Neural cell (in vitro differentiated cells): ENCODE data around the gene MAGI2. TPM values are rescaled to one million over a fixed set of nuclear protein-coding genes. Genes with fewer than 3 reads are reported as not detected.
"Not testable (repeated sequence)": the region's sequence is repeated elsewhere in the genome, so short reads cannot be mapped to it uniquely, and the experiment has no call there.

Experiments used
- H2AFZ ChIP-seq: fragments of 200-600, 300-800 bp; sonication (generic), shearing (Covaris generic); 2 replicates; pipeline ENCODE4 v1.6.0; 2014; ENCODE audit warnings: low read depth, mild to moderate bottlenecking, antibody characterized with exemption, low read length, moderate library complexity
- H3F3A ChIP-seq: fragments of 200-600 bp; shearing (Covaris generic); 2 replicates; pipeline ENCODE4 v1.6.1; 2016; ENCODE audit warnings: mild to moderate bottlenecking, moderate library complexity, mixed read lengths, antibody characterized with exemption, low read length; ENCODE audit not compliant: insufficient read depth, poor library complexity, severe bottlenecking
- H3K27ac ChIP-seq: fragments of 200-600, 300-800 bp; sonication (generic), shearing (Covaris generic); 2 replicates; pipeline ENCODE4 v1.5.1; 2014; ENCODE audit warnings: mild to moderate bottlenecking, low read length, moderate library complexity
- H3K27me3 ChIP-seq: fragments of 300-800, 200-600 bp; sonication (generic), shearing (Covaris generic); 2 replicates; pipeline ENCODE4 v1.6.0; 2014; ENCODE audit warnings: mild to moderate bottlenecking, low read depth, low read length, moderate library complexity; ENCODE audit not compliant: insufficient read depth
- H3K36me3 ChIP-seq: fragments of 300-800, 200-600 bp; sonication (generic), shearing (Covaris generic); 2 replicates; pipeline ENCODE4 v1.5.1; 2014; ENCODE audit warnings: mild to moderate bottlenecking, antibody characterized with exemption, low read length, moderate library complexity; ENCODE audit not compliant: insufficient read depth
- H3K4me2 ChIP-seq: fragments of 300-800, 200-600 bp; sonication (generic), shearing (Covaris generic); 2 replicates; pipeline ENCODE4 v1.6.0; 2014; ENCODE audit warnings: mild to moderate bottlenecking, low read length
- H3K4me3 ChIP-seq: fragments of 300-800, 200-600 bp; sonication (generic), shearing (Covaris generic); 2 replicates; pipeline ENCODE4 v1.5.1; 2014; ENCODE audit warnings: mild to moderate bottlenecking, low read length, moderate library complexity
- H3K79me2 ChIP-seq: fragments of 200-600 bp; shearing (Covaris generic); replicated peaks from 2 replicates; pipeline ENCODE4 v1.6.0; 2014; ENCODE audit warnings: mild to moderate bottlenecking, low read length, moderate library complexity; ENCODE audit not compliant: insufficient read depth
- H3K9ac ChIP-seq: fragments of 300-800, 200-600 bp; sonication (generic), shearing (Covaris generic); 2 replicates; pipeline ENCODE4 v1.6.1; 2016; ENCODE audit warnings: mild to moderate bottlenecking, low read length, mixed read lengths
- H3K9me2 ChIP-seq: fragments of 200-600 bp; shearing (Covaris generic); 2 replicates; pipeline ENCODE4 v1.6.1; 2016; ENCODE audit warnings: mild to moderate bottlenecking, low read length, mixed read lengths; ENCODE audit not compliant: insufficient read depth
- H3K9me3 ChIP-seq: fragments of 200-600, 300-800 bp; sonication (generic), shearing (Covaris generic); 2 replicates; pipeline ENCODE4 v1.6.1; 2016; ENCODE audit warnings: mild to moderate bottlenecking, mixed run types, low read length, moderate library complexity, mixed read lengths
- H4K20me1 ChIP-seq: fragments of 200-600 bp; shearing (Covaris generic); 2 replicates; pipeline ENCODE4 v1.6.1; 2016; ENCODE audit warnings: mild to moderate bottlenecking, mixed run types; ENCODE audit not compliant: insufficient read depth
- CTCF ChIP-seq: fragments of 450-650 bp; IDR thresholded peaks from 2 replicates; pipeline ENCODE4 v1.5.1; 2014; ENCODE audit warnings: antibody characterized with exemption, mild to moderate bottlenecking, moderate library complexity; ENCODE audit not compliant: poor library complexity, severe bottlenecking
- EP300 ChIP-seq: fragments of 450-650 bp; conservative IDR thresholded peaks from 2 replicates; pipeline ENCODE4 v1.6.1; 2014; ENCODE audit warnings: antibody characterized with exemption, mild to moderate bottlenecking, moderate library complexity; ENCODE audit not compliant: poor library complexity, severe bottlenecking
- EZH2 ChIP-seq: fragments of 200-600, 300-800 bp; shearing (Covaris generic), sonication (generic); IDR thresholded peaks from 2 replicates; pipeline ENCODE4 v1.6.1; 2014; ENCODE audit warnings: antibody characterized with exemption, low read length, borderline replicate concordance, mild to moderate bottlenecking; ENCODE audit not compliant: insufficient read depth, poor library complexity, severe bottlenecking
- MXI1 ChIP-seq: fragments of 450-650 bp; conservative IDR thresholded peaks from 2 replicates; pipeline ENCODE4 v1.6.1; 2014; ENCODE audit warnings: antibody characterized with exemption, mild to moderate bottlenecking; ENCODE audit not compliant: poor library complexity, severe bottlenecking
- POLR2AphosphoS5 ChIP-seq: IDR thresholded peaks from 2 replicates; pipeline ENCODE4 v1.6.1; 2012
- RAD21 ChIP-seq: fragments of 450-650 bp; conservative IDR thresholded peaks from 2 replicates; pipeline ENCODE4 v1.6.1; 2014; ENCODE audit warnings: antibody characterized with exemption, mild to moderate bottlenecking, moderate library complexity
- REST ChIP-seq: IDR thresholded peaks from 2 replicates; pipeline ENCODE4 v1.6.1; 2012; ENCODE audit warnings: borderline replicate concordance
- SMC3 ChIP-seq: fragments of 450-650 bp; conservative IDR thresholded peaks from 2 replicates; pipeline ENCODE4 v1.6.1; 2014; ENCODE audit warnings: antibody characterized with exemption, mild to moderate bottlenecking, moderate library complexity; ENCODE audit not compliant: poor library complexity
- TAF1 ChIP-seq: IDR thresholded peaks from 2 replicates; pipeline ENCODE4 v1.6.1; 2012; ENCODE audit warnings: low read depth
- polyA plus RNA-seq: library from polyadenylated mRNA; depleted of rRNA; stranded (reverse); fragments of >200 nt; gene quantifications from 2 replicates; pipeline ENCODE4 v1.2.3, GENCODE V29; 2014

Gene MAGI2
- polyA plus RNA-seq, 1 donor from 2014 or later = 19.3 TPM

DNA sequence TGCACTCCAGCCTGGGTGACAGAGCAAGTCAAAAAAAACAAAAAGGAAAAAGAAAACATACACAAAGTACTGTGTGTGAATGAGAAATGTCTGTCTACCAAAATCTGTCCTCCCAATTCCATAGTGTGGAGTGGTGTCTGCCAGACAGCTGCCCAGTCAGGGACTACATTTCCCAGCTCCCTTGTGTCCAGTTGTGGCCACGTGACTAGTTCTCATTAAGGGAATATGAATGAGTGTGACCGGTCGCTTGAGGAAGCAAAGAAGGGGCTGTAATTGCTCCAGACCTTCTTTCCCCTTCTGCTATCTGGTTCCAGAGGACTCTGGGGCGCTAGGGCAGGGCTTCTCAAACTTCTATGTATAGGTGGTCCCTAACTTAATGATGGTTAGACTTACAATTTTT, 1450.8 kb downstream of the MAGI2 start:
- no peak overlapping the region for H3K4me2 ChIP-seq
- H3K36me3 ChIP-seq = no peaks in the 10 kb centered on the region
- no peak overlapping the region for H2AFZ ChIP-seq
- H3K9me3 ChIP-seq = no peaks in the 10 kb centered on the region
- no peaks in the 10 kb centered on the region for H3K9me2 ChIP-seq
- H3K79me2 ChIP-seq = no peaks in the 10 kb centered on the region
- no peaks in the 10 kb centered on the region for H3K27me3 ChIP-seq
- no peak overlapping the region for H3K27ac ChIP-seq
- no peak overlapping the region for H3K9ac ChIP-seq
- TF ChIP-seq TAF1 (no peak), MXI1 (no peak), EZH2 (no peak), SMC3 (no peak), RAD21 (no peak), REST (no peak), POLR2AphosphoS5 (no peak)
- no peaks in the 10 kb centered on the region for H4K20me1 ChIP-seq
- no peaks in the 10 kb centered on the region for H3F3A ChIP-seq
- H3K4me3 ChIP-seq = no peak overlapping the region

DNA sequence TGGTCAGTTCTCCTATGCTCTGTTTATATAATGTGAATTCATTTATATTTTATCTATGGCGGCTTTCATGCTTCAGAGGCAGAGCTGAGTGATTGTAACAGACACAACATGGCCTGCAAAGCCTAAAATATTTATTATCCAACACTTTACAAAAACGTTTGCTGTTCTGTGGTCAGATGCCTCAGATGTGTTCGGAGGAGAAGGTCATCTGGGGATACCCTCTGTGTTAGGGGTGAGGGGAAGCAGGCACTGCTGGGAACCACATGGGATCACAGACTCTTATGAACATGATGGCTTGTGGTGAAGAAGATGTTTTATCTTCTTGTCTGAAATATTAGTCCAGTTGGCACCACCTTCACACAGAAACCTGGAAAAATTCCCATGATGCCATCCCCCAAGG, 1451.4 kb downstream of the MAGI2 start:
- H2AFZ ChIP-seq = no peak overlapping the region
- no peaks in the 10 kb centered on the region for H3F3A ChIP-seq
- H3K4me2 ChIP-seq = no peak overlapping the region
- no peaks in the 10 kb centered on the region for H3K9me2 ChIP-seq
- H3K4me3 ChIP-seq = no peak overlapping the region
- TF ChIP-seq MXI1 (no peak), RAD21 (no peak), REST (no peak), EZH2 (no peak), TAF1 (no peak), SMC3 (no peak), CTCF (no peak), EP300 (no peak), POLR2AphosphoS5 (no peak)
- H3K9me3 ChIP-seq = no peaks in the 10 kb centered on the region
- H3K27ac ChIP-seq = no peak overlapping the region
- H3K79me2 ChIP-seq = no peaks in the 10 kb centered on the region
- H3K36me3 ChIP-seq = no peaks in the 10 kb centered on the region
- no peaks in the 10 kb centered on the region for H3K27me3 ChIP-seq
- no peaks in the 10 kb centered on the region for H4K20me1 ChIP-seq
- H3K9ac ChIP-seq = no peak overlapping the region

DNA sequence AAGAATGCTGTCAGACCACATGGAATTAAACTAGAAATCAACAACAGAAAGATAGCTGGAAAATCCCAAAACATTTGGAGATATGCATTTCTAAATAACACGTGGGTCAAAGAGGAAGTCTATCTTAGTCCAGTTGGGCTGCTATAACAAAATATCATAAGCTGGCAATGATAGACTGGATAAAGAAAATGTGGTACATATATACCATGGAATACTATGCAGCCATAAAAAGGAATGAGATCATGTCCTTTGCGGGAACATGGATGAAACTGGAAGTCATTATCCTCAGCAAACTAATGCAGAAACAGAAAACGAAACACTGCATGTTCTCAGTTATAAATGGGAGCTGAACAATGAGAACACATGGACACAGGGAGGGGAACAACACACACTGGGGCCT, 1454.3 kb downstream of the MAGI2 start:
- H3K9me2 ChIP-seq, H3K9me3 ChIP-seq, H3K4me3 ChIP-seq, H3K36me3 ChIP-seq, H3K4me2 ChIP-seq, H3K27me3 ChIP-seq, H3K27ac ChIP-seq, H3K79me2 ChIP-seq, H3K9ac ChIP-seq, H4K20me1 ChIP-seq, H3F3A ChIP-seq, H2AFZ ChIP-seq: not testable (repeated sequence)
